Uterus (tissue), 4 donors: ENCODE data around the gene THG1L. TPM values are rescaled to one million over a fixed set of nuclear protein-coding genes. Genes with fewer than 3 reads are reported as not detected.

ENCODE experiments used
- DNase-seq, 2 donors: peaks; one replicate each; pipeline ENCODE4 v3.0.0-alpha.2; 2019 to 2020
- H3K27ac ChIP-seq, 2 donors: fragments of 200-600 bp; sonication (generic); 1 replicate in 1 of 2; 2 replicates in 1 of 2; pipeline ENCODE4 v1.5.1; 2016 to 2018
- H3K27me3 ChIP-seq, 2 donors: fragments of 200-600 bp; sonication (generic); one replicate each; pipeline ENCODE4 v1.5.1; 2018 to 2019; ENCODE audit warnings: control low read depth in 1 of 2
- H3K36me3 ChIP-seq, 2 donors: fragments of 200-600 bp; sonication (generic); one replicate each; pipeline ENCODE4 v1.5.1; 2019; ENCODE audit warnings: control low read depth in 1 of 2
- H3K4me1 ChIP-seq, 2 donors: fragments of 200-600 bp; sonication (generic); one replicate each; pipeline ENCODE4 v1.5.1; 2018 to 2019; ENCODE audit warnings: control low read depth in 1 of 2
- H3K4me3 ChIP-seq, 2 donors: fragments of 200-600 bp; sonication (generic); 1 replicate in 1 of 2; 2 replicates in 1 of 2; pipeline ENCODE4 v1.5.1; 2018 to 2019; ENCODE audit warnings: mild to moderate bottlenecking in 1 of 2
- H3K9me3 ChIP-seq, 2 donors: fragments of 200-600 bp; sonication (generic); one replicate each; pipeline ENCODE4 v1.5.1; 2019; ENCODE audit warnings: control low read depth in 1 of 2
- CTCF ChIP-seq, 4 experiments: fragments of 200-600 bp in 2 of 4; fragments of 450-650 bp in 2 of 4; sonication (generic) in 2 of 4; IDR thresholded peaks; one replicate each; pipeline ENCODE4 v1.5.1; 2016 to 2019; ENCODE audit warnings: antibody characterized with exemption in 4 of 4, mild to moderate bottlenecking in 2 of 4, moderate library complexity in 1 of 4
- POLR2A ChIP-seq, 2 donors: fragments of 450-650 bp; IDR thresholded peaks; one replicate each; pipeline ENCODE4 v1.6.1; 2016; ENCODE audit warnings: antibody characterized with exemption in 2 of 2, mild to moderate bottlenecking in 1 of 2, moderate library complexity in 1 of 2
- intact Hi-C: fragments of 100-400 bp; cut with DNase I; formaldehyde crosslinking; loops from one replicate; pipeline ENCODE4 v1.15.1; 2023; ENCODE audit warnings: low total_unique reads
- total RNA-seq, 4 donors: library from RNA; depleted of rRNA in 3 of 4; stranded (reverse); fragments of >200 nt in 3 of 4; gene quantifications; one replicate each; pipeline versions ENCODE4 v1.1.0 to v1.2.4, GENCODE V29; 2014 to 2023
- donor health status: DM: yes; HTN: yes; CAD: no.

THG1L gene
- total RNA-seq, 4 donors from 2014 or later, result 6.5 to 29.2 (median 19.6) TPM

GRCh38 chr5:157745041-157745456, 13.8 kb downstream of the THG1L start:
- Histone ChIP-seq H3K4me3 (peak overlapping the region; percentile 49 to 93), H3K4me1 (peaks cover 0 to 14% of the 10 kb centered on the region in 2 donors), H3K27me3 (no peaks in the 10 kb centered on the region), H3K27ac (peak overlapping the region; percentile 84 to 87), H3K36me3 (no peaks in the 10 kb centered on the region), H3K9me3 (no peaks in the 10 kb centered on the region)
- no peak for DNase-seq
- intact Hi-C loops, result no loop called here
- TF ChIP-seq POLR2A (IDR thresholded peaks at IDR 0.05) (no peak), CTCF (IDR thresholded peaks at IDR 0.05) (no peak)

GRCh38 chr5:157747173-157747740, 16.0 kb downstream of the THG1L start:
- H3K27ac ChIP-seq, result peak overlapping the region; percentile 74 to 85
- intact Hi-C loops, result no loop called here
- peaks cover 0 to 14% of the 10 kb centered on the region in 2 donors for H3K4me1 ChIP-seq
- no peak overlapping the region for H3K4me3 ChIP-seq
- no peaks in the 10 kb centered on the region for H3K9me3 ChIP-seq
- DNase-seq, result no peak
- TF ChIP-seq POLR2A (IDR thresholded peaks at IDR 0.05), result no peak
- TF ChIP-seq CTCF (IDR thresholded peaks at IDR 0.05), result no peak
- H3K36me3 ChIP-seq, result no peaks in the 10 kb centered on the region
- H3K27me3 ChIP-seq, result no peaks in the 10 kb centered on the region

GRCh38 chr5:157747766-157748700, 16.8 kb downstream of the THG1L start:
- no peaks in the 10 kb centered on the region for H3K36me3 ChIP-seq
- H3K27me3 ChIP-seq, result no peaks in the 10 kb centered on the region
- peak in 1 of 2 donors; percentile 34 for DNase-seq
- no peaks in the 10 kb centered on the region for H3K9me3 ChIP-seq
- no peak overlapping the region for H3K4me3 ChIP-seq
- TF ChIP-seq CTCF (IDR thresholded peaks at IDR 0.05) (no peak), POLR2A (IDR thresholded peaks at IDR 0.05) (no peak)
- intact Hi-C loops, result no loop called here
- peaks cover 0 to 14% of the 10 kb centered on the region in 2 donors for H3K4me1 ChIP-seq
- peak overlapping the region; percentile 74 to 85 for H3K27ac ChIP-seq

GRCh38 chr5:157748760-157749461, 17.7 kb downstream of the THG1L start:
- TF ChIP-seq POLR2A (IDR thresholded peaks at IDR 0.05), result no peak
- TF ChIP-seq CTCF (IDR thresholded peaks at IDR 0.05), result no peak
- Histone ChIP-seq H3K9me3 (no peaks in the 10 kb centered on the region), H3K27ac (peak overlapping the region; percentile 74 to 85), H3K36me3 (no peaks in the 10 kb centered on the region), H3K27me3 (no peaks in the 10 kb centered on the region), H3K4me3 (no peak overlapping the region), H3K4me1 (peaks cover 0 to 14% of the 10 kb centered on the region in 2 donors)
- DNase-seq, result peak; percentile 54 to 67
- intact Hi-C loops, result no loop called here
